ENCODE data around the gene RHBG. TPM values are rescaled to one million over a fixed set of nuclear protein-coding genes. Genes with fewer than 3 reads are reported as not detected.

RHBG gene
- total RNA-seq, 1 experiment from 2014 or later: 1.5 TPM

DNA sequence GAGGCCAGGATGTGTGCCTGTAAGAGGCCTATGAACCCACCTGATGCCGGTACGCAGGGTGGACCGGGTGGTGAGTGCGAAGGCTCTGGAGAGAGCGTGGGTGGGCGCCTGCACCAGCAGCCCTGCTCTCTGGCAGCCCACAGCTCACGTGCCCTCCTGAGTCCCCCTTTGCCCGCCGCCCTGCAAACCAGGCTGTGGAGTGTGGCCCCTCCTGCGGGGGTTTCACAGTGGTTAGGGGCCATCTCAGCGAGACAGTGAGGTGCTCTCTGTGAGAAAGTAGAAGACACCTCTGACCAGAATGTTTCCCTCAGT, 22.3 kb downstream of the RHBG start:
- H3K4ac ChIP-seq (ENCODE audit: low read depth, low read length): no peak overlapping the region
- H3K9me3 Mint-ChIP-seq: no peaks in the 10 kb centered on the region
- no peak overlapping the region for H2BK12ac ChIP-seq (ENCODE audit: insufficient read length, low read depth, low read length)
- H3K4me1 Mint-ChIP-seq: peaks cover 51 to 69% of the 10 kb centered on the region in 2 experiments
- no peak overlapping the region for H2BK15ac ChIP-seq (ENCODE audit: low read depth, low read length)
- H3K36me3 Mint-ChIP-seq (ENCODE audit: insufficient read depth in 1 of 3, low read depth in 3 of 3): no peaks in the 10 kb centered on the region; a peak in 2 of 7 replicates
- no peak overlapping the region for H4K91ac ChIP-seq (ENCODE audit: insufficient read length, low read depth, low read length)
- H3K79me1 ChIP-seq (ENCODE audit: insufficient read depth, low read depth, low read length, poor library complexity, severe bottlenecking): no peaks in the 10 kb centered on the region
- H3K18ac ChIP-seq (ENCODE audit: insufficient read length, low read depth, low read length): no peak overlapping the region
- H2BK120ac ChIP-seq (ENCODE audit: low read depth, low read length, poor library complexity, severe bottlenecking): no peak overlapping the region
- no peak overlapping the region for H2AK5ac ChIP-seq (ENCODE audit: insufficient read length, low read length)
- no peak overlapping the region for H3K9ac ChIP-seq (ENCODE audit: extremely low read depth, insufficient read length, low read length)
- H3K23me2 ChIP-seq (ENCODE audit: insufficient read length, low read depth, low read length, poor library complexity, severe bottlenecking): peaks cover 6% of the 10 kb centered on the region
- peaks cover 4% of the 10 kb centered on the region; the same call in 1 of the 2 replicates for H3K27me3 ChIP-seq (ENCODE audit: insufficient read depth, low read length)
- no peak overlapping the region for H2BK20ac ChIP-seq (ENCODE audit: low read depth, low read length, poor library complexity, severe bottlenecking)
- peaks cover 5% of the 10 kb centered on the region; the same call in 1 of the 2 replicates for H3K4me1 ChIP-seq (ENCODE audit: insufficient read depth, low read length)
- no peak overlapping the region for H4K5ac ChIP-seq (ENCODE audit: insufficient read length, low read depth, low read length)
- H2BK5ac ChIP-seq (ENCODE audit: insufficient read length, low read length): no peak overlapping the region
- no peak overlapping the region for H3K27ac Mint-ChIP-seq
- H4K20me1 ChIP-seq (ENCODE audit: control insufficient read depth, insufficient read depth, insufficient read length): no peaks in the 10 kb centered on the region
- WGBS (ENCODE audit: extremely low coverage, insufficient read length, low lambda C conversion rate): no CpG with 5 or more reads among the region's 11 CpGs
- no peaks in the 10 kb centered on the region for H3K79me2 ChIP-seq (ENCODE audit: insufficient read depth, low read length)
- H4K8ac ChIP-seq (replicated peaks; ENCODE audit: insufficient read length, low read depth, low read length): no peak overlapping the region
- H3K4me3 Mint-ChIP-seq: no peak overlapping the region; a peak in 1 of 5 replicates
- no peak overlapping the region for H2AFZ ChIP-seq (ENCODE audit: low read length)
- H3K27me3 Mint-ChIP-seq (ENCODE audit: low read depth): peaks cover 43% of the 10 kb centered on the region
- no peak overlapping the region for H3K56ac ChIP-seq (ENCODE audit: insufficient read length, low read depth, low read length)
- H3K23ac ChIP-seq (ENCODE audit: insufficient read length, low read depth, low read length): no peak overlapping the region
- no peak overlapping the region for H3K27ac ChIP-seq (ENCODE audit: insufficient read length, low read depth, low read length)
- H3T11ph ChIP-seq (ENCODE audit: low read length): no peak overlapping the region
- no peak for DNase-seq
- H3K4me2 ChIP-seq (ENCODE audit: insufficient read depth, insufficient read length, low read length): no peak overlapping the region
- no peaks in the 10 kb centered on the region for H3K9me3 ChIP-seq (ENCODE audit: control insufficient read depth, low read depth, low read length)
- no peak overlapping the region for H3K14ac ChIP-seq (ENCODE audit: insufficient read depth, low read length)
- TF ChIP-seq, protein P1, sequence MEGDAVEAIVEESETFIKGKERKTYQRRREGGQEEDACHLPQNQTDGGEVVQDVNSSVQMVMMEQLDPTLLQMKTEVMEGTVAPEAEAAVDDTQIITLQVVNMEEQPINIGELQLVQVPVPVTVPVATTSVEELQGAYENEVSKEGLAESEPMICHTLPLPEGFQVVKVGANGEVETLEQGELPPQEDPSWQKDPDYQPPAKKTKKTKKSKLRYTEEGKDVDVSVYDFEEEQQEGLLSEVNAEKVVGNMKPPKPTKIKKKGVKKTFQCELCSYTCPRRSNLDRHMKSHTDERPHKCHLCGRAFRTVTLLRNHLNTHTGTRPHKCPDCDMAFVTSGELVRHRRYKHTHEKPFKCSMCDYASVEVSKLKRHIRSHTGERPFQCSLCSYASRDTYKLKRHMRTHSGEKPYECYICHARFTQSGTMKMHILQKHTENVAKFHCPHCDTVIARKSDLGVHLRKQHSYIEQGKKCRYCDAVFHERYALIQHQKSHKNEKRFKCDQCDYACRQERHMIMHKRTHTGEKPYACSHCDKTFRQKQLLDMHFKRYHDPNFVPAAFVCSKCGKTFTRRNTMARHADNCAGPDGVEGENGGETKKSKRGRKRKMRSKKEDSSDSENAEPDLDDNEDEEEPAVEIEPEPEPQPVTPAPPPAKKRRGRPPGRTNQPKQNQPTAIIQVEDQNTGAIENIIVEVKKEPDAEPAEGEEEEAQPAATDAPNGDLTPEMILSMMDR (conservative IDR thresholded peaks at IDR 0.05): no peak
